PFSK-1 (cell line): Measurements from ENCODE around the gene IL18.

Experiments
- FOXP2 ChIP-seq: optimal IDR thresholded peaks from 2 replicates; pipeline ENCODE3; 2011; ENCODE audit warnings: borderline replicate concordance, control low read depth, inconsistent platforms; ENCODE audit not compliant: insufficient read depth; ENCODE audit errors: extremely low read length, extremely low read depth
- POLR2AphosphoS5 ChIP-seq: IDR thresholded peaks from 2 replicates; pipeline ENCODE4 v1.6.1; 2012; ENCODE audit warnings: low read depth, mild to moderate bottlenecking, control low read depth, low read length, moderate library complexity
- SIN3A ChIP-seq: IDR thresholded peaks from 2 replicates; pipeline ENCODE4 v1.6.1; 2012; ENCODE audit warnings: mild to moderate bottlenecking, low read length, moderate library complexity, borderline replicate concordance; ENCODE audit not compliant: insufficient read depth
- TAF1 ChIP-seq: IDR thresholded peaks from 2 replicates; pipeline ENCODE4 v1.6.1; 2012; ENCODE audit warnings: low read length, control low read depth, borderline replicate concordance; ENCODE audit not compliant: insufficient read depth
- TF ChIP-seq, protein P1 (sequence below), 2 experiments: IDR thresholded peaks; 2 replicates each; pipeline versions ENCODE4 v1.6.1 to v1.8.0; 2011 to 2012; ENCODE audit warnings: low read depth in 2 of 2, low read length in 2 of 2, control low read depth in 1 of 2, inconsistent platforms in 1 of 2, mild to moderate bottlenecking in 1 of 2, moderate library complexity in 1 of 2; ENCODE audit not compliant: insufficient read depth in 1 of 2

The IL18 gene

GRCh38 chr11:112114460-112114859 lies 49.4 kb downstream of the IL18 start:
- TF ChIP-seq, protein P1, sequence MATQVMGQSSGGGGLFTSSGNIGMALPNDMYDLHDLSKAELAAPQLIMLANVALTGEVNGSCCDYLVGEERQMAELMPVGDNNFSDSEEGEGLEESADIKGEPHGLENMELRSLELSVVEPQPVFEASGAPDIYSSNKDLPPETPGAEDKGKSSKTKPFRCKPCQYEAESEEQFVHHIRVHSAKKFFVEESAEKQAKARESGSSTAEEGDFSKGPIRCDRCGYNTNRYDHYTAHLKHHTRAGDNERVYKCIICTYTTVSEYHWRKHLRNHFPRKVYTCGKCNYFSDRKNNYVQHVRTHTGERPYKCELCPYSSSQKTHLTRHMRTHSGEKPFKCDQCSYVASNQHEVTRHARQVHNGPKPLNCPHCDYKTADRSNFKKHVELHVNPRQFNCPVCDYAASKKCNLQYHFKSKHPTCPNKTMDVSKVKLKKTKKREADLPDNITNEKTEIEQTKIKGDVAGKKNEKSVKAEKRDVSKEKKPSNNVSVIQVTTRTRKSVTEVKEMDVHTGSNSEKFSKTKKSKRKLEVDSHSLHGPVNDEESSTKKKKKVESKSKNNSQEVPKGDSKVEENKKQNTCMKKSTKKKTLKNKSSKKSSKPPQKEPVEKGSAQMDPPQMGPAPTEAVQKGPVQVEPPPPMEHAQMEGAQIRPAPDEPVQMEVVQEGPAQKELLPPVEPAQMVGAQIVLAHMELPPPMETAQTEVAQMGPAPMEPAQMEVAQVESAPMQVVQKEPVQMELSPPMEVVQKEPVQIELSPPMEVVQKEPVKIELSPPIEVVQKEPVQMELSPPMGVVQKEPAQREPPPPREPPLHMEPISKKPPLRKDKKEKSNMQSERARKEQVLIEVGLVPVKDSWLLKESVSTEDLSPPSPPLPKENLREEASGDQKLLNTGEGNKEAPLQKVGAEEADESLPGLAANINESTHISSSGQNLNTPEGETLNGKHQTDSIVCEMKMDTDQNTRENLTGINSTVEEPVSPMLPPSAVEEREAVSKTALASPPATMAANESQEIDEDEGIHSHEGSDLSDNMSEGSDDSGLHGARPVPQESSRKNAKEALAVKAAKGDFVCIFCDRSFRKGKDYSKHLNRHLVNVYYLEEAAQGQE (IDR thresholded peaks at IDR 0.05; ENCODE audit: insufficient read depth in 1 of 2, low read depth in 2 of 2, low read length in 2 of 2), result no peak
- TF ChIP-seq FOXP2, result no peak
- TF ChIP-seq SIN3A, result no peak
- TF ChIP-seq TAF1, result no peak
- TF ChIP-seq POLR2AphosphoS5, result no peak

DNA sequence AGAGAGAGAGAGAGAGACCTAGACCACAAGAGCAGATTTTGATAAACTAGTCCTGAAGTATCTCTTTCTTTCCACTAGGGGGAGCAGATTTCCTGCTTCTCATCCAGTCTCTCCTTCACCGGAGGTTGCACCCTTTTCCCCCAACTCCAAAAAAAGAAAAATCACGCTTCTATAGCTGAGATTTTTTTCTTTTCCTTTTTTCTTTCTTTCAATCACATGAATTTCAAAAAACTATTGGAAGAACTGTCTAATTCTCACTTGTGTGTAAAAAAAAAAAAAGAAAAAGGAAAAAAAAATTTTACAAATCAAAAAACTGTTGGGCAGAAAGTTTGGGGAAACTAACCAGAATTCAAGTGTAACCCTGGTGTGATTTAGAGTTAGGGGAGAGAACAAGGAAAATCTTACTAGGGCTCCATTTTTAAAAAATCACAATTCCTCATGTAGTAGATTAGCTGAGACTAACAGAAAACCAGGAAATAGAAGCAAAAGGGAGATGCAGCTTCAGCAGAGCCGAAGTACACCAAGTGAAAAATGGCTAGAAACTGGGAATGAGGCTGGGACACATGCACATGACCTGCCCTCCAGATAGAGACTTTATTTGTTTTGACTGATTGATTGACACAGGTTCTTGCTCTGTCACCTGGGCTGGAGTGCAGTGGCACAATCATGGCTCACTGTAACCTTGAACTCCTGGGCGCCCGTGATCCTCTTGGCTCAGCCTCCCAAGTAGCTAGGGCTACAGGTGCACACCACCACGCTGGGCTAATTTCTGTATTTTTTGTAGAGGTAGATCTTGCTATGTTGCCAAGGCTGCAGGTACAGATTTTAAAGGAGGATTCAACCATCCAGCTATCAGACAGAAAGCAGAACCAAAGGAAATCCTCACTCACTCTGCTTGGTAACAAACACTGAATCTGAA lies 50.1 kb downstream of the IL18 start:
- TF ChIP-seq, protein P1 (IDR thresholded peaks at IDR 0.05; ENCODE audit: insufficient read depth in 1 of 2, low read depth in 2 of 2, low read length in 2 of 2), result no peak
- no peak for TF ChIP-seq SIN3A
- TF ChIP-seq FOXP2, result no peak
- TF ChIP-seq POLR2AphosphoS5, result no peak
- no peak for TF ChIP-seq TAF1

- TF ChIP-seq POLR2AphosphoS5 (no peak), FOXP2 (no peak), SIN3A (no peak), TAF1 (no peak)
- TF ChIP-seq, protein P1 (IDR thresholded peaks at IDR 0.05; ENCODE audit: insufficient read depth in 1 of 2, low read depth in 2 of 2, low read length in 2 of 2), result no peak
Measured at GRCh38 chr11:112106070-112106469, 57.8 kb downstream of the IL18 start.

DNA sequence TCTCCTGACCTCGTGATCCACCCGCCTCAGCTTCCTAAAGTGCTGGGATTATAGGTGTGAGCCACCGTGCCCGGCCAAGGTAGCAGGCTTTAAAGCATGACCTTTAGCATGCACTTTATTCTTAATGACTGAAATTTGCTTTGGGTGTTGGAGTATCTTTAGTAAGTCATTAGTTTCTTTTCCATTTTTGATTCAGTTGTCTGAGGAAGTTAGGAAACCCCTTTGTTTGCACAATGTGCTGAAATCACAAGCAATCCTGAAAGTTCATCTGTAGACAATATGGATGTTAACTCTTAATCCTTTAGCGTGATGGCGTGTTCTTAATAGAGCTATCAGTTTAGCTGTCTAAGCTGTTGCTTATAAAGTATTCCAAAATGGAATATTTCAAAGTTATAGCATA lies 60.4 kb downstream of the IL18 start:
- TF ChIP-seq POLR2AphosphoS5 (no peak), TAF1 (no peak), FOXP2 (no peak), SIN3A (no peak)
- TF ChIP-seq, protein P1 (IDR thresholded peaks at IDR 0.05; ENCODE audit: insufficient read depth in 1 of 2, low read depth in 2 of 2, low read length in 2 of 2), result no peak

- TF ChIP-seq SIN3A (no peak), POLR2AphosphoS5 (no peak), TAF1 (no peak), FOXP2 (no peak)
- TF ChIP-seq, protein P1 (IDR thresholded peaks at IDR 0.05; ENCODE audit: insufficient read depth in 1 of 2, low read depth in 2 of 2, low read length in 2 of 2), result no peak
Measured at GRCh38 chr11:112100462-112100861, 63.4 kb downstream of the IL18 start.
